ENCODE data around the gene TMEM52B.

DNA sequence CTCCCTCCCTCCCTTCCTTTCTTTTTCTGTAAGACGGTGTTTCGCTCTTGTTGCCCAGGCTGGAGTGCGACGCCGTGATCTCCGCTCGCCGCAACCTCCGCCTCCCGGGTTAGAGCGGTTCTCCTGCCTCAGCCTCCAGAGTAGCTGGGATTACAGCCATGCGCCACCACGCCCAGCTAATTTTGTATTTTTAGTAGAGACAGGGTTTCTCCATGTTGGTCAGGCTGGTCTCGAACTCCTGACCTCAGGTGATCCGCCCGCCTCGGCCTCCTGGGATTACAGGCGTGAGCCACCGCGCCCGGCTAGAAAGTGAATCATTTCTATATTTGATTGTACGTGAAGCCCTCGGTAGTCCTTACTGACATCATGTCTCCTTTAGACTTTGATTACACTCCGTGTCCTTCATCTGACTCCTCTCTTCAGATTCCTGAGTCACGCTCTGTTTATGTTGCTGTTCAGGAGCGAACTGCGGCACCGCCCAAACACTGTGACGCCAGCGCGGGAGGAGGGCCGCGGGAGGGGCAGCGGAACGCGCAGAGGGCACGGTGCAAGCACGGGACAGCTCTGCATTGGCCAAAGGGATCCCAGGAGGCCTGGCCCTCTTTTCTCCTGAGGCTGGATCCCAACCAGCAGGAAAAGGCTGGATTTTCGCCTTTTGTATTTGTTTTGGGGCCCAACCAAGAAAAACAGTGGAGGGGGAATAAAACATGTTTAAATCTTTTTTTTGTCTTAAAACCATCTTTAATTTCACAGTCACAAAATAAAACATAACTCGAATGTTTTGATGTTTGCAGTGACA is 33.3 kb downstream of the TMEM52B start:
- TF ChIP-seq, protein P1, sequence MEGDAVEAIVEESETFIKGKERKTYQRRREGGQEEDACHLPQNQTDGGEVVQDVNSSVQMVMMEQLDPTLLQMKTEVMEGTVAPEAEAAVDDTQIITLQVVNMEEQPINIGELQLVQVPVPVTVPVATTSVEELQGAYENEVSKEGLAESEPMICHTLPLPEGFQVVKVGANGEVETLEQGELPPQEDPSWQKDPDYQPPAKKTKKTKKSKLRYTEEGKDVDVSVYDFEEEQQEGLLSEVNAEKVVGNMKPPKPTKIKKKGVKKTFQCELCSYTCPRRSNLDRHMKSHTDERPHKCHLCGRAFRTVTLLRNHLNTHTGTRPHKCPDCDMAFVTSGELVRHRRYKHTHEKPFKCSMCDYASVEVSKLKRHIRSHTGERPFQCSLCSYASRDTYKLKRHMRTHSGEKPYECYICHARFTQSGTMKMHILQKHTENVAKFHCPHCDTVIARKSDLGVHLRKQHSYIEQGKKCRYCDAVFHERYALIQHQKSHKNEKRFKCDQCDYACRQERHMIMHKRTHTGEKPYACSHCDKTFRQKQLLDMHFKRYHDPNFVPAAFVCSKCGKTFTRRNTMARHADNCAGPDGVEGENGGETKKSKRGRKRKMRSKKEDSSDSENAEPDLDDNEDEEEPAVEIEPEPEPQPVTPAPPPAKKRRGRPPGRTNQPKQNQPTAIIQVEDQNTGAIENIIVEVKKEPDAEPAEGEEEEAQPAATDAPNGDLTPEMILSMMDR (IDR thresholded peaks at IDR 0.05) = no peak
- TF ChIP-seq POLR2A (IDR thresholded peaks at IDR 0.05; ENCODE audit: low read depth) (peak; percentile 25), POLR2AphosphoS5 (IDR thresholded peaks at IDR 0.05) (peak; percentile 96 to 100)

Data from esophagus muscularis mucosa (tissue), 3 donors.